ENCODE measurements around the gene DEPDC5.

GRCh38 chr22:31950226-31950625 is 196.4 kb downstream of the DEPDC5 start:
- TF ChIP-seq CTCF (IDR thresholded peaks at IDR 0.05): no peak
- TF ChIP-seq POLR2A (IDR thresholded peaks at IDR 0.05): no peak
